Measurements from ENCODE around the gene MORN4. TPM values are rescaled to one million over a fixed set of nuclear protein-coding genes. Genes with fewer than 3 reads are reported as not detected.

The MORN4 gene
- total RNA-seq, 1 experiment from 2014 or later: 11.9 TPM

DNA sequence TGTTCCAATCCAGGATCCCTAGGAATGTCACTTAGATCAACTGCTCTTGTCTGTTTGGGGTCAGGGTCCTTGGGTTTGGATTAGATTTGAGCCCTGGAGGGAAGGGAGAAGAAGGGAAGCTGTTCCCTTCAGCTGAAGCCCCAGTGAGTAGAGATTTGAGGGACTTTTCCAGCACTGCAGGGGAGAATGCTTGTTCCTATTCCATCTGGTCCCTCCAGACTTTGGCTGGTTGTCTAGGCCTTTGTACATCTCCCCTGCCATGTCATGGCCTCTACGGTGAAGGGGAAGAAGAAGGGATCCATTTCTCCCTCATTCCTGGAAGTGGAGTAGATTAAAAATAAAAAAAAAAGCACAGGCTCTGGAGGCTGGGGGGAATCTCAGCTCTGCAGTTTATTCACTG is 32.7 kb downstream of the MORN4 start:
- Histone ChIP-seq H2BK20ac (ENCODE audit: low read depth, low read length, poor library complexity, severe bottlenecking) (no peak overlapping the region), H3K9me3 (ENCODE audit: control insufficient read depth, low read depth, low read length) (no peaks in the 10 kb centered on the region), H3K27ac (ENCODE audit: insufficient read length, low read depth, low read length) (no peak overlapping the region), H3K9ac (ENCODE audit: extremely low read depth, insufficient read length, low read length) (no peak overlapping the region), H3K23ac (ENCODE audit: insufficient read length, low read depth, low read length) (no peak overlapping the region), H3K4me1 (ENCODE audit: insufficient read depth, low read length) (no peaks in the 10 kb centered on the region), H3K4ac (ENCODE audit: low read depth, low read length) (no peak overlapping the region), H4K5ac (ENCODE audit: insufficient read length, low read depth, low read length) (no peak overlapping the region), H3K4me2 (ENCODE audit: insufficient read depth, insufficient read length, low read length) (no peak overlapping the region), H3K79me2 (ENCODE audit: insufficient read depth, low read length) (no peaks in the 10 kb centered on the region), H3K27me3 (ENCODE audit: insufficient read depth, low read length) (no peaks in the 10 kb centered on the region), H4K8ac (replicated peaks; ENCODE audit: insufficient read length, low read depth, low read length) (no peak overlapping the region), H4K91ac (ENCODE audit: insufficient read length, low read depth, low read length) (no peak overlapping the region), H3K79me1 (ENCODE audit: insufficient read depth, low read depth, low read length, poor library complexity, severe bottlenecking) (no peaks in the 10 kb centered on the region), H3K56ac (ENCODE audit: insufficient read length, low read depth, low read length) (no peak overlapping the region), H3K23me2 (ENCODE audit: insufficient read length, low read depth, low read length, poor library complexity, severe bottlenecking) (no peaks in the 10 kb centered on the region), H2AK5ac (ENCODE audit: insufficient read length, low read length) (no peak overlapping the region), H3K18ac (ENCODE audit: insufficient read length, low read depth, low read length) (no peak overlapping the region), H2BK15ac (ENCODE audit: low read depth, low read length) (no peak overlapping the region), H2BK120ac (ENCODE audit: low read depth, low read length, poor library complexity, severe bottlenecking) (no peak overlapping the region), H4K20me1 (ENCODE audit: control insufficient read depth, insufficient read depth, insufficient read length) (no peaks in the 10 kb centered on the region), H2AFZ (ENCODE audit: low read length) (no peak overlapping the region), H2BK5ac (ENCODE audit: insufficient read length, low read length) (no peak overlapping the region), H2BK12ac (ENCODE audit: insufficient read length, low read depth, low read length) (no peak overlapping the region), H3T11ph (ENCODE audit: low read length) (no peak overlapping the region), H3K14ac (ENCODE audit: insufficient read depth, low read length) (no peak overlapping the region)
- H3K4me1 Mint-ChIP-seq: peaks cover 6 to 11% of the 10 kb centered on the region in 2 experiments; a peak in 3 of 4 replicates
- no peak overlapping the region for H3K4me3 Mint-ChIP-seq
- no peak overlapping the region for H3K27ac Mint-ChIP-seq
- no peak for DNase-seq
- no peaks in the 10 kb centered on the region for H3K9me3 Mint-ChIP-seq
- TF ChIP-seq, protein P1, sequence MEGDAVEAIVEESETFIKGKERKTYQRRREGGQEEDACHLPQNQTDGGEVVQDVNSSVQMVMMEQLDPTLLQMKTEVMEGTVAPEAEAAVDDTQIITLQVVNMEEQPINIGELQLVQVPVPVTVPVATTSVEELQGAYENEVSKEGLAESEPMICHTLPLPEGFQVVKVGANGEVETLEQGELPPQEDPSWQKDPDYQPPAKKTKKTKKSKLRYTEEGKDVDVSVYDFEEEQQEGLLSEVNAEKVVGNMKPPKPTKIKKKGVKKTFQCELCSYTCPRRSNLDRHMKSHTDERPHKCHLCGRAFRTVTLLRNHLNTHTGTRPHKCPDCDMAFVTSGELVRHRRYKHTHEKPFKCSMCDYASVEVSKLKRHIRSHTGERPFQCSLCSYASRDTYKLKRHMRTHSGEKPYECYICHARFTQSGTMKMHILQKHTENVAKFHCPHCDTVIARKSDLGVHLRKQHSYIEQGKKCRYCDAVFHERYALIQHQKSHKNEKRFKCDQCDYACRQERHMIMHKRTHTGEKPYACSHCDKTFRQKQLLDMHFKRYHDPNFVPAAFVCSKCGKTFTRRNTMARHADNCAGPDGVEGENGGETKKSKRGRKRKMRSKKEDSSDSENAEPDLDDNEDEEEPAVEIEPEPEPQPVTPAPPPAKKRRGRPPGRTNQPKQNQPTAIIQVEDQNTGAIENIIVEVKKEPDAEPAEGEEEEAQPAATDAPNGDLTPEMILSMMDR (conservative IDR thresholded peaks at IDR 0.05): no peak
- no peaks in the 10 kb centered on the region; the same call in 1 of the 2 replicates for H3K27me3 Mint-ChIP-seq (ENCODE audit: low read depth)
- WGBS (ENCODE audit: extremely low coverage, insufficient read length, low lambda C conversion rate): no CpG with 5 or more reads among the region's 1 CpG
- no peaks in the 10 kb centered on the region for H3K36me3 Mint-ChIP-seq (ENCODE audit: insufficient read depth in 1 of 3, low read depth in 3 of 3)

Measured in H9 (cell line).